ENCODE measurements around the gene ETV3L.

The ETV3L gene

GRCh38 chr1:157131281-157131680 is 31.7 kb upstream of the ETV3L start:
- DNase-seq: no peak

GRCh38 chr1:157124855-157125254 is 25.2 kb upstream of the ETV3L start:
- DNase-seq: no peak

- no peak for DNase-seq
Measured at GRCh38 chr1:157119448-157119847, 19.8 kb upstream of the ETV3L start.

GRCh38 chr1:157119008-157119407 is 19.4 kb upstream of the ETV3L start:
- no peak for DNase-seq

- DNase-seq: no peak
Measured at GRCh38 chr1:157117527-157118057, 18.0 kb upstream of the ETV3L start.

- DNase-seq: no peak
Measured at GRCh38 chr1:157116737-157117103, 17.1 kb upstream of the ETV3L start.

- DNase-seq: no peak
Measured at GRCh38 chr1:157115851-157116736, 16.5 kb upstream of the ETV3L start.

GRCh38 chr1:157115429-157115838 is 15.8 kb upstream of the ETV3L start:
- no peak for DNase-seq

GRCh38 chr1:157114183-157115121 is 14.8 kb upstream of the ETV3L start:
- no peak for DNase-seq

- no peak for DNase-seq
Measured at GRCh38 chr1:157113631-157114030, 14.0 kb upstream of the ETV3L start.

GRCh38 chr1:157113106-157113505 is 13.5 kb upstream of the ETV3L start:
- DNase-seq: no peak

GRCh38 chr1:157112186-157112867 is 12.7 kb upstream of the ETV3L start:
- no peak for DNase-seq

- no peak for DNase-seq
Measured at GRCh38 chr1:157111396-157112165, 12.0 kb upstream of the ETV3L start.

- DNase-seq: no peak
Measured at GRCh38 chr1:157110686-157111085, 11.1 kb upstream of the ETV3L start.

- no peak for DNase-seq
Measured at GRCh38 chr1:157110003-157110402, 10.4 kb upstream of the ETV3L start.

GRCh38 chr1:157108448-157108847 is 8.8 kb upstream of the ETV3L start:
- DNase-seq: no peak

GRCh38 chr1:157107702-157108101 is 8.1 kb upstream of the ETV3L start:
- no peak for DNase-seq

- no peak for DNase-seq
Measured at GRCh38 chr1:157106813-157107189, 7.2 kb upstream of the ETV3L start.

GRCh38 chr1:157105988-157106812 is 6.6 kb upstream of the ETV3L start:
- DNase-seq: peak; percentile 18

- no peak for DNase-seq
Measured at GRCh38 chr1:157105298-157105987, 5.8 kb upstream of the ETV3L start.

Measured in amniotic stem cell (primary cell).